Colonic mucosa (tissue), 4 donors: ENCODE results near the gene CDC5L. TPM values are rescaled to one million over a fixed set of nuclear protein-coding genes. Genes with fewer than 3 reads are reported as not detected.

Experiments
- DNase-seq: peaks from one replicate; pipeline ENCODE4 v3.0.0-alpha.2; 2020
- H3K27ac ChIP-seq: fragments of 200-600 bp; one replicate; pipeline ENCODE4 v1.8.0; 2021
- H3K27me3 ChIP-seq: fragments of 200-600 bp; one replicate; pipeline ENCODE4 v1.8.0; 2021
- H3K36me3 ChIP-seq: fragments of 200-600 bp; one replicate; pipeline ENCODE4 v1.8.0; 2021
- H3K4me1 ChIP-seq: fragments of 200-600 bp; one replicate; pipeline ENCODE4 v1.8.0; 2021; ENCODE audit warnings: mild to moderate bottlenecking
- H3K4me3 ChIP-seq: fragments of 200-600 bp; one replicate; pipeline ENCODE4 v1.8.0; 2021
- H3K9ac ChIP-seq, 2 donors: one replicate each; pipeline ENCODE4 v1.7.0; 2013; ENCODE audit warnings: control low read depth in 2 of 2, low read depth in 2 of 2, low read length in 2 of 2
- H3K9me3 ChIP-seq: fragments of 200-600 bp; one replicate; pipeline ENCODE4 v1.8.0; 2021
- intact Hi-C: fragments of 100-400 bp; cut with DNase I; formaldehyde crosslinking; loops from one replicate; pipeline ENCODE4 v1.14.1; 2022
- total RNA-seq, 2 donors: library from RNA; stranded (reverse); fragmentation: NEBNext Ultra II Directional in 1 of 2; extraction: Animal tissue kit (Norgen Biotek cat#: 25700) in 1 of 2; gene quantifications; one replicate each; pipeline ENCODE4 v1.2.1, GENCODE V29; 2021
- TF ChIP-seq, protein P1 (sequence below): fragments of 200-600 bp; IDR thresholded peaks from one replicate; pipeline ENCODE4 v1.8.0; 2022; ENCODE audit warnings: antibody characterized with exemption, mild to moderate bottlenecking
- donor health status: healthy.
- donor health status: DM: no; HTN: no; CAD: no.
- donor health status: DM: no; HTN: no; CAD: no.

The CDC5L gene
- total RNA-seq, 2 donors from 2014 or later: 20.6 to 20.8 TPM

DNA sequence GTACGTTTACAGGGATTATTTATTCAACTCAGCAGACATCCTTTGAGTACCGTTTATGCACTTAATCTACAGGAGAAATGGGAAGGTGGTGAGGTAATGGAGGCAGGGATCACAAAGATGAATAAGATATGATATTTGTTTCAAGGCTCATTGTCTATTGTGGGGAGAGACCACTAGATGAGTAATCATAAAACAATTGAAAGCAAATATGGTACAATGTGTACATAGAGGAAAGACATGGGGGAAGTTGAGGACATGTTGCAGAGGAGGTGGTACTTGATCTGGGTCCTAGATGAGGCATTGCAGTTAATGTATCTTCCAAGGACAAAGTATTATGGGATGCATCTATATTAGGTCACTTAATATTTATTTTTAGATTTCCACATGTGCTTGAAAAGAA lies 13.7 kb upstream of the CDC5L start:
- H3K9ac ChIP-seq: no peak overlapping the region
- no peaks in the 10 kb centered on the region for H3K4me1 ChIP-seq
- intact Hi-C loops: no loop called here
- no peaks in the 10 kb centered on the region for H3K9me3 ChIP-seq
- H3K27me3 ChIP-seq: no peaks in the 10 kb centered on the region
- no peak overlapping the region for H3K4me3 ChIP-seq
- no peak for DNase-seq
- TF ChIP-seq, protein P1, sequence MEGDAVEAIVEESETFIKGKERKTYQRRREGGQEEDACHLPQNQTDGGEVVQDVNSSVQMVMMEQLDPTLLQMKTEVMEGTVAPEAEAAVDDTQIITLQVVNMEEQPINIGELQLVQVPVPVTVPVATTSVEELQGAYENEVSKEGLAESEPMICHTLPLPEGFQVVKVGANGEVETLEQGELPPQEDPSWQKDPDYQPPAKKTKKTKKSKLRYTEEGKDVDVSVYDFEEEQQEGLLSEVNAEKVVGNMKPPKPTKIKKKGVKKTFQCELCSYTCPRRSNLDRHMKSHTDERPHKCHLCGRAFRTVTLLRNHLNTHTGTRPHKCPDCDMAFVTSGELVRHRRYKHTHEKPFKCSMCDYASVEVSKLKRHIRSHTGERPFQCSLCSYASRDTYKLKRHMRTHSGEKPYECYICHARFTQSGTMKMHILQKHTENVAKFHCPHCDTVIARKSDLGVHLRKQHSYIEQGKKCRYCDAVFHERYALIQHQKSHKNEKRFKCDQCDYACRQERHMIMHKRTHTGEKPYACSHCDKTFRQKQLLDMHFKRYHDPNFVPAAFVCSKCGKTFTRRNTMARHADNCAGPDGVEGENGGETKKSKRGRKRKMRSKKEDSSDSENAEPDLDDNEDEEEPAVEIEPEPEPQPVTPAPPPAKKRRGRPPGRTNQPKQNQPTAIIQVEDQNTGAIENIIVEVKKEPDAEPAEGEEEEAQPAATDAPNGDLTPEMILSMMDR: no peak
- H3K36me3 ChIP-seq: no peaks in the 10 kb centered on the region
- no peak overlapping the region for H3K27ac ChIP-seq

DNA sequence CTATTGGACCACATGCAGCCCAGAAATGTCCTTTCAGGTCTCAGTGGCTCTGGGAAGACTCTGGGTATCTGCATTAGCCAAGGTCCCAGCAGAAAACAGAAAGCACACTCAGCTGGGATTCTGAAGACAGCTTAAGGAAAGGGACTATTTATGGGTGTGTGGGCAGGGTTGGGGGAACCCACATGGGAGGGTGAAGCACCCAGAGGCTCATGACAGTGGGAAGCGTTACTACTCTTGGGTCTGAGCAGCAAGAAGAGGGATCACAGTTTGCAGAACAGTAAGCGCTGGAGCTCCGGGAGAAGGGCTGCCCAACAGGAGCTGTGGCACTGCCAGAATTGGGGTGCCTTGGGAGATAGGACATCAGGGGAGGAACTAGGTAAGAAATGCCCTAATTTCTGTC lies 12.4 kb upstream of the CDC5L start:
- H3K9me3 ChIP-seq: no peaks in the 10 kb centered on the region
- H3K9ac ChIP-seq: no peak overlapping the region
- H3K36me3 ChIP-seq: no peaks in the 10 kb centered on the region
- no peak overlapping the region for H3K27ac ChIP-seq
- TF ChIP-seq, protein P1: no peak
- H3K27me3 ChIP-seq: no peaks in the 10 kb centered on the region
- DNase-seq: no peak
- no peak overlapping the region for H3K4me3 ChIP-seq
- no peaks in the 10 kb centered on the region for H3K4me1 ChIP-seq
- intact Hi-C loops: no loop called here

DNA sequence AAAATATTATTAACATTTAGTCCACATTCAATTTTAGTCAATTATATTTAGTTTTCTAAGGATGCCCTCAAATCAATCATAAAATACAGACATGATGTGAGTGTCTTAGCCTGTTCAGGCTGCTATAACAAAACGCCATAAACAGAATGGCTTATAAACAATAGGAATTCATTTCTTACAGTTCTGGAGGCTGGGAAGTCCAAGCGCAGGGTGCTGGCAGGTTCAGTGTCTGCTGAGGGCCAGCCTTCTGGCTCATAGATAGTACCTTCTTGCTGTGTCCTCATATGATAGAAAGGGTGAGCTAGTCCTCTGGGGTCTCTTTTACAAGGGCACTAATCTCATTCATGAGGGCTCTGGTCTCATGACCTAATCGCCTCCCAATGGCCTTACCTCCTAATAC lies 10.0 kb upstream of the CDC5L start:
- intact Hi-C loops: no loop called here

DNA sequence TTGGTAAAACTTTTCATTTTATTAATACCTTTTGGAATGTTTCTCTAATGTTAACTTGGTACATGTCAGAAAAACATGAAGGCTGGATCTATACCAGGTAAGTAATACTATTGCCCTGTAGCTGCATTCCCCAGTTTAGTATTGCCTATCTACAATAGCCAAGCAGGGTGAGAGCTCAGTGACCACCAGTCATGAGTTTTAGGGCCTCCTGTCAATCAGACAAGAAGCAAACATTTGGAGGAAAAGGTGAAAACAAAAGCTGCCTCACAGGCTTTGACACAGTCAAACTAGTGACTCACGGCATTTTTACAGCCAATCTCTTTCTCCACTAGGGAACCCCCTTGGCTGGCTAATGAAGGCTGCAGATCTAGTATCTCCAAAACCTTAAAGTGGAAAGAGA lies 9.5 kb upstream of the CDC5L start:
- no peaks in the 10 kb centered on the region for H3K9me3 ChIP-seq
- intact Hi-C loops: no loop called here
- DNase-seq: no peak
- TF ChIP-seq, protein P1: no peak
- no peak overlapping the region for H3K4me3 ChIP-seq
- H3K36me3 ChIP-seq: no peaks in the 10 kb centered on the region
- H3K27me3 ChIP-seq: no peaks in the 10 kb centered on the region
- no peaks in the 10 kb centered on the region for H3K4me1 ChIP-seq
- no peak overlapping the region for H3K27ac ChIP-seq
- H3K9ac ChIP-seq: no peak overlapping the region

More for the DNA sequence above, 10.0 kb upstream of the CDC5L start:
- Histone ChIP-seq H3K27ac (no peak overlapping the region), H3K4me3 (no peak overlapping the region), H3K36me3 (no peaks in the 10 kb centered on the region), H3K9ac (no peak overlapping the region), H3K4me1 (no peaks in the 10 kb centered on the region), H3K27me3 (no peaks in the 10 kb centered on the region), H3K9me3 (no peaks in the 10 kb centered on the region)
- TF ChIP-seq, protein P1: no peak
- DNase-seq: no peak

DNA sequence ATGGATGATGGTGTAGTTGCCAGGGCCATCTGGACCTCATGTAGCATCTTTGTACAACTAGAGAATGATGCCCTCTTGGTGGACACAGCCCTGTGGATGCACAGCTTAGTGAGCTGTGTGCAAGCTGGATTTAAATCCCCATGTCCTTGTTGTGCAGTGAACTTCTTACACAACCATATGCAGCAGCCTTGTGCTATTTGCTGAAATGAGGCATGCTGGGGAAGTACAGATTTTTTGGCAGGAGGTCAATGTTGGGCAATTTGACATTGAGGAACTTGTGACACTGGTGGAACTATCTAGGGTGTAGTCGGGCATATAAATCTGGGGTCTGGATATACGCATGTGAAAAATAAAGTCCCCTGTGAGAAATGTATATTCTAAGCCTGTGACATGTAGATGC lies 5.8 kb upstream of the CDC5L start:
- Histone ChIP-seq H3K9ac (no peak overlapping the region), H3K4me3 (no peak overlapping the region), H3K27me3 (no peaks in the 10 kb centered on the region), H3K9me3 (no peaks in the 10 kb centered on the region), H3K36me3 (no peaks in the 10 kb centered on the region), H3K27ac (no peak overlapping the region), H3K4me1 (no peaks in the 10 kb centered on the region)
- TF ChIP-seq, protein P1: no peak
- intact Hi-C loops: no loop called here
- DNase-seq: no peak
